IMR-90 (cell line): ENCODE results near the gene B4GALNT1. TPM values are rescaled to one million over a fixed set of nuclear protein-coding genes. Genes with fewer than 3 reads are reported as not detected.

ENCODE experiments used
- ATAC-seq: fragments of 200-7000 bp; cut with Tn5 transposase; 2 replicates; pipeline ENCODE4 v1.9.1; 2020; ENCODE audit warnings: low read depth, mild to moderate bottlenecking, moderate library complexity
- BruUV-seq: library from RNA; stranded (reverse); fragments of 400-500 nt; replicated peaks from 2 replicates; lab custom pipeline; 2021; lab: Mats Ljungman, UMichigan
- CTCF ChIA-PET: fragments of 300-600 bp; formaldehyde crosslinking; extraction: SDS; loops from one replicate; lab custom pipeline; 2021; ENCODE audit warnings: antibody characterized with exemption; lab: Yijun Ruan, JAX
- POLR2A ChIA-PET: fragments of 300-600 bp; sonication (Branson Sonifier 250); formaldehyde crosslinking; loops from one replicate; lab custom pipeline; 2022; ENCODE audit warnings: antibody characterized with exemption; ENCODE audit not compliant: unreplicated experiment; lab: Charles Lee
- DNase-seq: peaks from one replicate; pipeline ENCODE4 v3.0.0; 2013
- H2AFZ ChIP-seq: replicated peaks from 2 replicates; pipeline ENCODE3; 2013; ENCODE audit warnings: low read length, mild to moderate bottlenecking; ENCODE audit not compliant: poor library complexity
- H2AK5ac ChIP-seq: 2 replicates; pipeline ENCODE4 v1.6.1; 2013; ENCODE audit warnings: low read depth, low read length, inconsistent platforms
- H2AK9ac ChIP-seq: replicated peaks from 2 replicates; pipeline ENCODE3; 2013; ENCODE audit warnings: mild to moderate bottlenecking, low read depth, low read length, moderate library complexity; ENCODE audit not compliant: poor library complexity
- H2BK120ac ChIP-seq: 2 replicates; pipeline ENCODE4 v1.6.1; 2013; ENCODE audit warnings: low read depth, low read length, inconsistent platforms
- H2BK15ac ChIP-seq: 3 replicates; pipeline ENCODE4 v1.6.1; 2013; ENCODE audit warnings: low read depth, low read length, inconsistent platforms
- H2BK20ac ChIP-seq: 2 replicates; pipeline ENCODE4 v1.6.1; 2013; ENCODE audit warnings: low read depth, mild to moderate bottlenecking, inconsistent platforms, low read length, moderate library complexity
- H2BK5ac ChIP-seq: 2 replicates; pipeline ENCODE4 v1.6.1; 2013; ENCODE audit warnings: mild to moderate bottlenecking, low read depth, low read length, inconsistent platforms; ENCODE audit not compliant: poor library complexity, severe bottlenecking
- H3K14ac ChIP-seq: replicated peaks from 2 replicates; pipeline ENCODE4 v1.6.1; 2013; ENCODE audit warnings: low read depth, low read length, inconsistent platforms
- H3K18ac ChIP-seq: 2 replicates; pipeline ENCODE4 v1.6.1; 2013; ENCODE audit warnings: low read depth, low read length, control low read depth
- H3K23ac ChIP-seq: 2 replicates; pipeline ENCODE4 v1.6.1; 2013; ENCODE audit warnings: low read depth, low read length, inconsistent platforms
- H3K27ac ChIP-seq: 2 replicates; pipeline ENCODE4 v1.5.1; 2013; ENCODE audit warnings: mild to moderate bottlenecking, control low read depth, low read length; ENCODE audit not compliant: insufficient read depth
- H3K27me3 ChIP-seq: 2 replicates; pipeline ENCODE4 v1.6.1; 2013; ENCODE audit warnings: low read length; ENCODE audit not compliant: control insufficient read depth, insufficient read depth
- H3K36me3 ChIP-seq: 2 replicates; pipeline ENCODE4 v1.6.1; 2013; ENCODE audit warnings: low read length, mixed read lengths; ENCODE audit not compliant: control insufficient read depth, insufficient read depth
- H3K4ac ChIP-seq: 2 replicates; pipeline ENCODE4 v1.6.1; 2013; ENCODE audit warnings: low read depth, low read length, inconsistent platforms
- H3K4me1 ChIP-seq: 2 replicates; pipeline ENCODE4 v1.6.1; 2013; ENCODE audit warnings: low read length, mixed read lengths; ENCODE audit not compliant: control insufficient read depth, insufficient read depth
- H3K4me2 ChIP-seq: 2 replicates; pipeline ENCODE4 v1.6.1; 2013; ENCODE audit warnings: low read depth, mild to moderate bottlenecking, control low read depth, low read length, moderate library complexity
- H3K4me3 ChIP-seq: 2 replicates; pipeline ENCODE4 v1.5.1; 2013; ENCODE audit warnings: low read depth, mild to moderate bottlenecking, control low read depth, low read length, moderate library complexity; ENCODE audit not compliant: insufficient read depth
- H3K56ac ChIP-seq: 2 replicates; pipeline ENCODE4 v1.6.1; 2013; ENCODE audit warnings: low read length, inconsistent platforms; ENCODE audit not compliant: insufficient read depth; ENCODE audit errors: extremely low read depth
- H3K79me1 ChIP-seq, 2 experiments: 2 replicates each; pipeline ENCODE4 v1.6.1; 2013; ENCODE audit warnings: low read length in 2 of 2, inconsistent platforms in 1 of 2, low read depth in 1 of 2
- H3K9ac ChIP-seq: 2 replicates; pipeline ENCODE4 v1.6.1; 2013; ENCODE audit warnings: low read depth, low read length, control low read depth
- H3K9me1 ChIP-seq: 2 replicates; pipeline ENCODE4 v1.6.1; 2013; ENCODE audit warnings: low read length, inconsistent platforms; ENCODE audit not compliant: insufficient read depth
- H3K9me3 ChIP-seq: 2 replicates; pipeline ENCODE4 v1.6.1; 2013; ENCODE audit warnings: low read length; ENCODE audit not compliant: control insufficient read depth, insufficient read depth
- H4K20me1 ChIP-seq: 2 replicates; pipeline ENCODE4 v1.6.1; 2013; ENCODE audit warnings: low read length, inconsistent platforms; ENCODE audit not compliant: insufficient read depth
- H4K5ac ChIP-seq: 2 replicates; pipeline ENCODE4 v1.6.1; 2013; ENCODE audit warnings: mild to moderate bottlenecking, low read depth, low read length, control low read depth
- H4K8ac ChIP-seq, 2 experiments: 2 replicates each; pipeline ENCODE4 v1.6.1; 2013; ENCODE audit warnings: low read depth in 2 of 2, low read length in 2 of 2, control low read depth in 1 of 2, inconsistent platforms in 1 of 2
- H4K91ac ChIP-seq: 2 replicates; pipeline ENCODE4 v1.6.1; 2013; ENCODE audit warnings: low read depth, low read length, inconsistent platforms; ENCODE audit not compliant: insufficient read depth
- CEBPB ChIP-seq: IDR thresholded peaks from 2 replicates; pipeline ENCODE4 v1.6.1; 2012; ENCODE audit warnings: low read depth, low read length, improper control_type of control experiment
- CHD1 ChIP-seq: IDR thresholded peaks from 2 replicates; pipeline ENCODE4 v1.6.1; 2012; ENCODE audit warnings: low read depth, low read length, improper control_type of control experiment
- CTCF ChIP-seq: conservative IDR thresholded peaks from 2 replicates; pipeline ENCODE4 v1.5.1; 2012; ENCODE audit warnings: mild to moderate bottlenecking, low read depth, low read length, improper control_type of control experiment
- FOS ChIP-seq: fragments of 150-350 bp; IDR thresholded peaks from 2 replicates; pipeline ENCODE4 v1.6.1; 2016; ENCODE audit warnings: low read depth, low read length
- RAD21 ChIP-seq: IDR thresholded peaks from 2 replicates; pipeline ENCODE4 v1.6.1; 2012; ENCODE audit warnings: low read length, improper control_type of control experiment
- RFX5 ChIP-seq: IDR thresholded peaks from 2 replicates; pipeline ENCODE4 v1.8.0; 2012; ENCODE audit warnings: low read depth, mild to moderate bottlenecking, low read length, moderate library complexity
- WGBS, 2 experiments: methylation state at CpG; one replicate each; pipeline versions ENCODE4 v1.1.5 to v1.1.7; 2013; ENCODE audit warnings: missing lambda C conversion rate in 2 of 2; ENCODE audit not compliant: insufficient read length in 1 of 2; ENCODE audit errors: extremely low coverage in 2 of 2; 5-methylcytosine and 5-hydroxymethylcytosine counted together
- dilution Hi-C: fragments of 300-500 bp; cut with HindIII; formaldehyde crosslinking; loops from one replicate; pipeline ENCODE4 v1.14.3; 2018; ENCODE audit warnings: low sequenced_read_pairs; ENCODE audit not compliant: unreplicated experiment
- in situ Hi-C: fragments of 300-500 bp; cut with MboI; formaldehyde crosslinking; loops from 3 replicates; pipeline ENCODE4 v1.14.3; 2019; ENCODE audit warnings: low sequenced_read_pairs, inconsistent platforms, mixed read lengths
- intact Hi-C: fragments of 100-400 bp; cut with micrococcal nuclease; formaldehyde crosslinking; loops from 2 replicates; pipeline ENCODE4 v1.10.0; 2022
- polyA plus RNA-seq, 3 experiments: library from polyadenylated mRNA; depleted of rRNA; stranded (reverse); fragments of >200 nt; gene quantifications; 2 replicates each; pipeline ENCODE4 v1.2.3, GENCODE V29; 2012; ENCODE audit warnings: low replicate concordance in 1 of 3
- total RNA-seq: library from RNA; depleted of rRNA; stranded (reverse); fragments of >200 nt; gene quantifications from 2 replicates; pipeline ENCODE4 v1.2.3, GENCODE V29; 2012

Gene B4GALNT1
- total and polyA plus RNA-seq, 2 of the 4 experiments (the other 2 are of a cell fraction): 0.18 to 0.62 TPM

GRCh38 chr12:57631566-57632072 is 1.4 kb downstream of the B4GALNT1 start:
- no peaks in the 10 kb centered on the region for H3K79me1 ChIP-seq
- dilution Hi-C loops (no loop called here), in situ Hi-C loops (no loop called here), intact Hi-C loops (loop anchor here (2.0 kb wide), 1 partner anchor 61 kb away; no protein-coding TSS in a partner anchor)
- WGBS, 2 experiments: 32% methylated on average over 11 of the region's 26 CpGs; no CpG with 5 or more reads in 1 of the 2 experiments
- no peak overlapping the region for H2BK120ac ChIP-seq
- H3K36me3 ChIP-seq: no peaks in the 10 kb centered on the region
- H2AFZ ChIP-seq: peak overlapping the region; percentile 92
- no peak overlapping the region for H2BK5ac ChIP-seq
- H2AK9ac ChIP-seq: no peak overlapping the region
- H3K23ac ChIP-seq: no peak overlapping the region
- H2AK5ac ChIP-seq: no peak overlapping the region
- H2BK20ac ChIP-seq: no peak overlapping the region
- no peak for ATAC-seq
- no peak overlapping the region for H3K4me3 ChIP-seq
- H2BK15ac ChIP-seq: no peak overlapping the region
- TF ChIP-seq RAD21 (no peak), RFX5 (no peak), CTCF (no peak), CEBPB (no peak), FOS (no peak), CHD1 (no peak)
- H4K8ac ChIP-seq: no peak overlapping the region
- H3K56ac ChIP-seq: no peak overlapping the region
- H4K20me1 ChIP-seq: no peaks in the 10 kb centered on the region; the same call in 1 of the 2 replicates
- peaks cover 52% of the 10 kb centered on the region for H3K27me3 ChIP-seq
- H4K91ac ChIP-seq: no peak overlapping the region
- BruUV-seq: no TSS peak
- ChIA-PET POLR2A (interaction anchor here (0.6 kb wide), 1 partner anchor 28 kb away, joined by 5 read pairs; no protein-coding TSS in a partner anchor), CTCF (no interaction called here)
- no peak overlapping the region for H3K27ac ChIP-seq
- H3K4me2 ChIP-seq: no peak overlapping the region; the same call in 1 of the 2 replicates
- H3K9me3 ChIP-seq: no peaks in the 10 kb centered on the region
- no peak overlapping the region for H3K4ac ChIP-seq
- H3K18ac ChIP-seq: no peak overlapping the region
- no peak for DNase-seq
- H3K9ac ChIP-seq: no peak overlapping the region
- H4K5ac ChIP-seq: no peak overlapping the region
- H3K14ac ChIP-seq: no peak overlapping the region
- H3K9me1 ChIP-seq: peaks cover 2% of the 10 kb centered on the region; the same call in 1 of the 2 replicates
- peaks cover 2% of the 10 kb centered on the region; the same call in 1 of the 2 replicates for H3K4me1 ChIP-seq
